ENCODE measurements around the gene GLDC.

The GLDC gene

GRCh38 chr9:6501526-6502210 is 143.9 kb downstream of the GLDC start:
- H3K4me2 ChIP-seq (ENCODE audit: insufficient read depth, low read length): no peak overlapping the region
- H3K9ac ChIP-seq (ENCODE audit: low read depth, low read length): no peak overlapping the region
- no peak for DNase-seq
- peaks cover 79% of the 10 kb centered on the region for H3K36me3 ChIP-seq (ENCODE audit: insufficient read depth, low read length)
- H3K27me3 ChIP-seq (ENCODE audit: insufficient read depth, low read length, poor library complexity): no peaks in the 10 kb centered on the region
- no peaks in the 10 kb centered on the region for H3K4me1 ChIP-seq (ENCODE audit: insufficient read depth, low read length)
- no peak overlapping the region for H3K27ac ChIP-seq (ENCODE audit: low read length)
- H3K79me2 ChIP-seq (ENCODE audit: insufficient read depth, low read length): no peaks in the 10 kb centered on the region
- H3K4me3 ChIP-seq (ENCODE audit: low read depth in 1 of 2, low read length in 2 of 2): no peak overlapping the region
- no peak for ATAC-seq (ENCODE audit: insufficient read depth, low read depth)
- H4K20me1 ChIP-seq (ENCODE audit: insufficient read depth, low read length): peaks cover 3% of the 10 kb centered on the region; the same call in 1 of the 2 replicates
- TF ChIP-seq EZH2 (IDR thresholded peaks at IDR 0.05; ENCODE audit: borderline replicate concordance, low read depth, low read length, severe bottlenecking) (no peak), CTCF (IDR thresholded peaks at IDR 0.05; ENCODE audit: borderline replicate concordance, extremely low read depth, low read length, poor library complexity, severe bottlenecking) (no peak)
- no peak overlapping the region for H2AFZ ChIP-seq (ENCODE audit: low read depth, low read length)
- no peaks in the 10 kb centered on the region for H3K9me3 ChIP-seq (ENCODE audit: insufficient read depth, low read length, severe bottlenecking)

- Histone ChIP-seq H2AFZ (ENCODE audit: low read depth, low read length) (no peak overlapping the region), H3K4me3 (ENCODE audit: low read depth in 1 of 2, low read length in 2 of 2) (no peak overlapping the region), H3K79me2 (ENCODE audit: insufficient read depth, low read length) (0 out of 2 replicates have a peak, but pooled peaks cover 2% of the 10 kb centered on the region), H3K9ac (ENCODE audit: low read depth, low read length) (no peak overlapping the region), H4K20me1 (ENCODE audit: insufficient read depth, low read length) (peaks cover 3% of the 10 kb centered on the region; the same call in 1 of the 2 replicates), H3K9me3 (ENCODE audit: insufficient read depth, low read length, severe bottlenecking) (no peaks in the 10 kb centered on the region), H3K4me2 (ENCODE audit: insufficient read depth, low read length) (no peak overlapping the region), H3K27me3 (ENCODE audit: insufficient read depth, low read length, poor library complexity) (no peaks in the 10 kb centered on the region), H3K36me3 (ENCODE audit: insufficient read depth, low read length) (peaks cover 77% of the 10 kb centered on the region), H3K27ac (ENCODE audit: low read length) (no peak overlapping the region), H3K4me1 (ENCODE audit: insufficient read depth, low read length) (no peaks in the 10 kb centered on the region)
- ATAC-seq (ENCODE audit: insufficient read depth, low read depth) (no peak), DNase-seq (no peak)
- no peak for TF ChIP-seq CTCF (IDR thresholded peaks at IDR 0.05; ENCODE audit: borderline replicate concordance, extremely low read depth, low read length, poor library complexity, severe bottlenecking)
- TF ChIP-seq EZH2 (IDR thresholded peaks at IDR 0.05; ENCODE audit: borderline replicate concordance, low read depth, low read length, severe bottlenecking): no peak
Observed at GRCh38 chr9:6498982-6499381, 146.5 kb downstream of the GLDC start.

- H3K4me1 ChIP-seq (ENCODE audit: insufficient read depth, low read length): no peaks in the 10 kb centered on the region
- peaks cover 16% of the 10 kb centered on the region for H3K79me2 ChIP-seq (ENCODE audit: insufficient read depth, low read length)
- no peak for TF ChIP-seq EZH2 (IDR thresholded peaks at IDR 0.05; ENCODE audit: borderline replicate concordance, low read depth, low read length, severe bottlenecking)
- no peak for TF ChIP-seq CTCF (IDR thresholded peaks at IDR 0.05; ENCODE audit: borderline replicate concordance, extremely low read depth, low read length, poor library complexity, severe bottlenecking)
- H3K9me3 ChIP-seq (ENCODE audit: insufficient read depth, low read length, severe bottlenecking): no peaks in the 10 kb centered on the region
- DNase-seq (no peak), ATAC-seq (ENCODE audit: insufficient read depth, low read depth) (no peak)
- H2AFZ ChIP-seq (ENCODE audit: low read depth, low read length): no peak overlapping the region
- no peak overlapping the region for H3K9ac ChIP-seq (ENCODE audit: low read depth, low read length)
- peaks cover 11% of the 10 kb centered on the region; the same call in 1 of the 2 replicates for H4K20me1 ChIP-seq (ENCODE audit: insufficient read depth, low read length)
- no peak overlapping the region for H3K27ac ChIP-seq (ENCODE audit: low read length)
- no peaks in the 10 kb centered on the region for H3K27me3 ChIP-seq (ENCODE audit: insufficient read depth, low read length, poor library complexity)
- no peak overlapping the region for H3K4me2 ChIP-seq (ENCODE audit: insufficient read depth, low read length)
- no peak overlapping the region for H3K4me3 ChIP-seq (ENCODE audit: low read depth in 1 of 2, low read length in 2 of 2)
- H3K36me3 ChIP-seq (ENCODE audit: insufficient read depth, low read length): peaks cover 79% of the 10 kb centered on the region
Observed at GRCh38 chr9:6495466-6495865, 150.1 kb downstream of the GLDC start.
